ENCODE data around the gene DUS3L. TPM values are rescaled to one million over a fixed set of nuclear protein-coding genes. Genes with fewer than 3 reads are reported as not detected.

DUS3L gene
- total and polyA plus RNA-seq, 2 experiments from 2014 or later, result 26.7 to 28.9 TPM

- DNase-seq (ENCODE audit: low spot score), result no peak
- no peak for TF ChIP-seq EZH2 (IDR thresholded peaks at IDR 0.05; ENCODE audit: borderline replicate concordance)
- TF ChIP-seq EZH2phosphoT487 (IDR thresholded peaks at IDR 0.05; ENCODE audit: low read depth, severe bottlenecking, unreplicated experiment), result no peak
- TF ChIP-seq CTCF (IDR thresholded peaks at IDR 0.05; ENCODE audit: poor library complexity), result no peak
- H2AFZ ChIP-seq, result peak overlapping the region; percentile 59
- 15% methylated on average over 8 of the region's 8 CpGs for WGBS (ENCODE audit: low lambda C conversion rate, missing lambda C conversion rate)
- no peaks in the 10 kb centered on the region for H3K9me3 ChIP-seq (ENCODE audit: low read depth)
- H4K20me1 ChIP-seq (ENCODE audit: insufficient read depth, poor library complexity, severe bottlenecking), result no peaks in the 10 kb centered on the region
- no peak overlapping the region for H3K27ac ChIP-seq
- H3K9me2 ChIP-seq (replicated peaks; ENCODE audit: insufficient read depth), result no peaks in the 10 kb centered on the region
- peak overlapping the region; percentile 91 for H3K4me2 ChIP-seq
- no peaks in the 10 kb centered on the region for H3K79me2 ChIP-seq
- H3K36me3 ChIP-seq (replicated peaks; ENCODE audit: insufficient read depth, low read depth), result no peaks in the 10 kb centered on the region
- H3K4me1 ChIP-seq (ENCODE audit: insufficient read depth), result peaks cover 21% of the 10 kb centered on the region
- no peaks in the 10 kb centered on the region for H3K27me3 ChIP-seq
- H3K4me3 ChIP-seq, result peak overlapping the region; percentile 24
Measured at GRCh38 chr19:5803441-5803751, 12.4 kb upstream of the DUS3L start.

GRCh38 chr19:5801796-5802619, 11.0 kb upstream of the DUS3L start:
- Histone ChIP-seq H3K9me2 (replicated peaks; ENCODE audit: insufficient read depth) (no peaks in the 10 kb centered on the region), H3K4me2 (peak overlapping the region; percentile 58), H3K27me3 (no peaks in the 10 kb centered on the region), H3K4me3 (no peak overlapping the region), H3K79me2 (no peaks in the 10 kb centered on the region), H3K36me3 (replicated peaks; ENCODE audit: insufficient read depth, low read depth) (no peaks in the 10 kb centered on the region), H3K9me3 (ENCODE audit: low read depth) (no peaks in the 10 kb centered on the region), H2AFZ (no peak overlapping the region), H3K27ac (no peak overlapping the region), H3K4me1 (ENCODE audit: insufficient read depth) (peaks cover 21% of the 10 kb centered on the region), H4K20me1 (ENCODE audit: insufficient read depth, poor library complexity, severe bottlenecking) (no peaks in the 10 kb centered on the region)
- TF ChIP-seq EZH2 (IDR thresholded peaks at IDR 0.05; ENCODE audit: borderline replicate concordance), result no peak
- TF ChIP-seq EZH2phosphoT487 (IDR thresholded peaks at IDR 0.05; ENCODE audit: low read depth, severe bottlenecking, unreplicated experiment), result no peak
- no peak for TF ChIP-seq CTCF (IDR thresholded peaks at IDR 0.05; ENCODE audit: poor library complexity)
- peak; percentile 80 for DNase-seq (ENCODE audit: low spot score)
- 30% methylated on average over 20 of the region's 33 CpGs for WGBS (ENCODE audit: low lambda C conversion rate, missing lambda C conversion rate)

GRCh38 chr19:5800361-5801270, 9.7 kb upstream of the DUS3L start:
- H3K9me2 ChIP-seq (replicated peaks; ENCODE audit: insufficient read depth), result no peaks in the 10 kb centered on the region
- H3K79me2 ChIP-seq, result no peaks in the 10 kb centered on the region
- H3K27ac ChIP-seq, result no peak overlapping the region
- no peaks in the 10 kb centered on the region for H3K27me3 ChIP-seq
- H3K4me3 ChIP-seq, result no peak overlapping the region
- TF ChIP-seq CTCF (IDR thresholded peaks at IDR 0.05; ENCODE audit: poor library complexity) (no peak), EZH2 (IDR thresholded peaks at IDR 0.05; ENCODE audit: borderline replicate concordance) (no peak), EZH2phosphoT487 (IDR thresholded peaks at IDR 0.05; ENCODE audit: low read depth, severe bottlenecking, unreplicated experiment) (no peak)
- DNase-seq (ENCODE audit: low spot score), result peak; percentile 5
- H3K36me3 ChIP-seq (replicated peaks; ENCODE audit: insufficient read depth, low read depth), result no peaks in the 10 kb centered on the region
- H4K20me1 ChIP-seq (ENCODE audit: insufficient read depth, poor library complexity, severe bottlenecking), result no peaks in the 10 kb centered on the region
- peaks cover 21% of the 10 kb centered on the region for H3K4me1 ChIP-seq (ENCODE audit: insufficient read depth)
- 79% methylated on average over 16 of the region's 17 CpGs for WGBS (ENCODE audit: low lambda C conversion rate, missing lambda C conversion rate)
- H3K4me2 ChIP-seq, result no peak overlapping the region
- no peak overlapping the region for H2AFZ ChIP-seq
- no peaks in the 10 kb centered on the region for H3K9me3 ChIP-seq (ENCODE audit: low read depth)
